Activated CD8-positive, alpha-beta T cell treated with anti-CD3 and anti-CD28 coated beads for 36 hours (primary cell): ENCODE measurements around the gene POLG. TPM values are rescaled to one million over a fixed set of nuclear protein-coding genes. Genes with fewer than 3 reads are reported as not detected.

Experiments used
- ATAC-seq: fragments of 200-7000 bp; cut with Tn5 transposase; one replicate; pipeline ENCODE4 v1.10.0; 2021; ENCODE audit warnings: mild to moderate bottlenecking, moderate library complexity
- CTCF ChIA-PET: fragments of 350-600 bp; sonication (Branson Sonifier 250); formaldehyde crosslinking; loops from one replicate; lab custom pipeline; 2021; ENCODE audit warnings: antibody characterized with exemption; lab: Charles Lee
- POLR2A ChIA-PET: fragments of 350-600 bp; sonication (Branson Sonifier 250); formaldehyde crosslinking; loops from one replicate; lab custom pipeline; 2021; ENCODE audit warnings: antibody characterized with exemption; lab: Charles Lee
- DNase-seq: peaks from one replicate; pipeline ENCODE4 v3.0.0-alpha.2; 2020
- H3K27ac Mint-ChIP-seq: one replicate; pipeline ENCODE4 v1.8.0; 2021; ENCODE audit warnings: mild to moderate bottlenecking, mixed read lengths
- H3K27me3 Mint-ChIP-seq: one replicate; pipeline ENCODE4 v1.8.0; 2021; ENCODE audit warnings: mixed read lengths
- H3K36me3 Mint-ChIP-seq: one replicate; pipeline ENCODE4 v1.8.0; 2021; ENCODE audit warnings: low read depth, mixed read lengths
- H3K4me1 Mint-ChIP-seq: one replicate; pipeline ENCODE4 v1.8.0; 2021; ENCODE audit warnings: low read depth, mixed read lengths
- H3K4me3 Mint-ChIP-seq: one replicate; pipeline ENCODE4 v1.8.0; 2021; ENCODE audit warnings: mild to moderate bottlenecking, moderate library complexity, mixed read lengths
- H3K9me3 Mint-ChIP-seq: one replicate; pipeline ENCODE4 v1.8.0; 2021; ENCODE audit warnings: mixed read lengths
- intact Hi-C: fragments of 100-400 bp; cut with micrococcal nuclease; formaldehyde crosslinking; loops from one replicate; pipeline ENCODE4 v1.10.0; 2022
- total RNA-seq, 2 experiments: library from RNA; stranded (reverse); gene quantifications; one replicate each; pipeline ENCODE4 v1.2.3, GENCODE V29; 2021
- TF ChIP-seq, protein P1 (sequence below): fragments of 200-600 bp; IDR thresholded peaks from one replicate; pipeline ENCODE4 v1.8.0; 2022; ENCODE audit warnings: antibody characterized with exemption, mild to moderate bottlenecking

Gene POLG
- total RNA-seq, result 100 to 1,000 TPM; 101 to 106 TPM

DNA sequence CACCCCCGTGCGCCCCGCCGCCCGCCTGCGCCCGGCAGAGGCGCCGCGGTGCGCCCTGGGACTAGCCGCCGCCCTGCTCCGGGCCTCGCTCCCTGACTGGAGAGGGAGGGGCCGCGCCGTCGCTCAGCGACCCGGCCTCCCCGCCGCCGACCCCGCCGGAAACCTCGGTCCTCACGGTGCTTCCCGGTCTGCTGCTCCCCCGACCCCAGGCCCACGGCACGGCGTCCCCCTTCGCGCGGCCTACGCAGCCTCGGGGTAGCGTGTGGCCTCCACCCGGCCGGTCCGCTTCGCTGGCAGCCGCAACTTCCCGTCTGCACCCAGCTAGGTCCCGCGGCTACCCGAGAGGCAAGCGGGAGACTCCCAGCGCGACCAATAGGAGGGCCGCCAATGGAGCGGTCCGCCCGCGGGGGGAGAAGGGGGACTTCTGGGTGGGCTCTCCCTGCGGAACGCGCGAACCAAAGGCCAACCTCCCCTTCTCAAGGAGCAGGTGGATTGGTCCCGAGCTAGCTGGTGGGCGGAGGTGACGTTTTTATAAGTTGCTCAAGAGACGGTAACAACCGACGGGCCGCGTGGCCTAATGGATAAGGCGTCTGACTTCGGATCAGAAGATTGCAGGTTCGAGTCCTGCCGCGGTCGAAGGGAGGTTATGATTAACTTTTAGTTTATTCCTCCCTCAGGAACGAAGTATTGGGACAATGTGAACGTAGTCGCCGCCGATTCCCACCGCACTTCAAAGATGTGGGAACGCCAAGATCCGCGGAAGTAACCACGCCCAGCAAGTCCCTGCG is at the start of gene POLG:
Gene POLG, minus strand, starts transcription at position 315 of the 788 bp plus-strand sequence. CDS start 1,070 bp downstream, outside the sequence.
- peaks cover 42% of the 10 kb centered on the region for H3K36me3 Mint-ChIP-seq
- peaks cover 2% of the 10 kb centered on the region for H3K27me3 Mint-ChIP-seq
- TF ChIP-seq, protein P1, sequence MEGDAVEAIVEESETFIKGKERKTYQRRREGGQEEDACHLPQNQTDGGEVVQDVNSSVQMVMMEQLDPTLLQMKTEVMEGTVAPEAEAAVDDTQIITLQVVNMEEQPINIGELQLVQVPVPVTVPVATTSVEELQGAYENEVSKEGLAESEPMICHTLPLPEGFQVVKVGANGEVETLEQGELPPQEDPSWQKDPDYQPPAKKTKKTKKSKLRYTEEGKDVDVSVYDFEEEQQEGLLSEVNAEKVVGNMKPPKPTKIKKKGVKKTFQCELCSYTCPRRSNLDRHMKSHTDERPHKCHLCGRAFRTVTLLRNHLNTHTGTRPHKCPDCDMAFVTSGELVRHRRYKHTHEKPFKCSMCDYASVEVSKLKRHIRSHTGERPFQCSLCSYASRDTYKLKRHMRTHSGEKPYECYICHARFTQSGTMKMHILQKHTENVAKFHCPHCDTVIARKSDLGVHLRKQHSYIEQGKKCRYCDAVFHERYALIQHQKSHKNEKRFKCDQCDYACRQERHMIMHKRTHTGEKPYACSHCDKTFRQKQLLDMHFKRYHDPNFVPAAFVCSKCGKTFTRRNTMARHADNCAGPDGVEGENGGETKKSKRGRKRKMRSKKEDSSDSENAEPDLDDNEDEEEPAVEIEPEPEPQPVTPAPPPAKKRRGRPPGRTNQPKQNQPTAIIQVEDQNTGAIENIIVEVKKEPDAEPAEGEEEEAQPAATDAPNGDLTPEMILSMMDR, result no peak
- ATAC-seq (peak; percentile 93), DNase-seq (peak; percentile 98)
- POLR2A ChIA-PET, result interaction anchor here (0.6 to 11.7 kb wide), 6 partner anchors 10 to 222 kb away, joined by 3 to 128 read pairs (median 3); no protein-coding TSS in a partner anchor
- peak within 1 kb of the TSS; percentile 80 for H3K27ac Mint-ChIP-seq
- CTCF ChIA-PET, result interaction anchor here (1.2 to 12.7 kb wide), 4 partner anchors 22 to 160 kb away, joined by 3 to 116 read pairs (median 8); partner anchors contain the start of gene FANCI
- H3K4me3 Mint-ChIP-seq, result peak within 1 kb of the TSS; percentile 78
- no peaks in the 10 kb centered on the region for H3K9me3 Mint-ChIP-seq
- intact Hi-C loops, result no loop called here
- H3K4me1 Mint-ChIP-seq, result peaks cover 60% of the 10 kb centered on the region

DNA sequence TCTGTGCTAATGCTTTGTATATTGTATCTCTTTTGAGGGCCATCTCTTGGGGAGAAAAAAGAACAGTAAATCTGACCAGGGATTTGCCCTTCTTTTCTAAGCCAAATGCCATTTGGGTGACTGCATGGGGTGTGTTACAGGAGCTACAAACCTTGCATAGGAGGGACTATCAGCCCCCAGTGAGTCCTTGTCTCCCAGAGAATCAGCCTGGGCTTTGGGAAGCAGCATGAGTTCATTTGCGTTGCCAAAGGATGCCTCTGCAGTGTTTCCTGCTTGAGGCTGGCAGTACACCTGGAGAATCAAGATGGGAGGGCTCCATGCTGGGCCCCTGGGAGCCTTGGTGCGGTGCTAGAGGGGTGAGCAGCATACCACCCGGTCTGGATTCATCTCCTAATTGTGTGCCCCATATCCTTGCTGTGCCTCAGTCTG is 49.6 kb upstream of the POLG start:
- DNase-seq, result no peak
- Mint-ChIP-seq H3K9me3 (no peaks in the 10 kb centered on the region), H3K27me3 (peaks cover 34% of the 10 kb centered on the region), H3K4me1 (peaks cover 2% of the 10 kb centered on the region), H3K4me3 (no peak overlapping the region), H3K27ac (no peak overlapping the region), H3K36me3 (no peaks in the 10 kb centered on the region)
- TF ChIP-seq, protein P1, result no peak
- CTCF ChIA-PET, result interaction anchor here (14.0 kb wide), 1 partner anchor 26 kb away, joined by 165 read pairs; no protein-coding TSS in a partner anchor
- no peak for ATAC-seq
- intact Hi-C loops, result no loop called here
- POLR2A ChIA-PET, result no interaction called here

DNA sequence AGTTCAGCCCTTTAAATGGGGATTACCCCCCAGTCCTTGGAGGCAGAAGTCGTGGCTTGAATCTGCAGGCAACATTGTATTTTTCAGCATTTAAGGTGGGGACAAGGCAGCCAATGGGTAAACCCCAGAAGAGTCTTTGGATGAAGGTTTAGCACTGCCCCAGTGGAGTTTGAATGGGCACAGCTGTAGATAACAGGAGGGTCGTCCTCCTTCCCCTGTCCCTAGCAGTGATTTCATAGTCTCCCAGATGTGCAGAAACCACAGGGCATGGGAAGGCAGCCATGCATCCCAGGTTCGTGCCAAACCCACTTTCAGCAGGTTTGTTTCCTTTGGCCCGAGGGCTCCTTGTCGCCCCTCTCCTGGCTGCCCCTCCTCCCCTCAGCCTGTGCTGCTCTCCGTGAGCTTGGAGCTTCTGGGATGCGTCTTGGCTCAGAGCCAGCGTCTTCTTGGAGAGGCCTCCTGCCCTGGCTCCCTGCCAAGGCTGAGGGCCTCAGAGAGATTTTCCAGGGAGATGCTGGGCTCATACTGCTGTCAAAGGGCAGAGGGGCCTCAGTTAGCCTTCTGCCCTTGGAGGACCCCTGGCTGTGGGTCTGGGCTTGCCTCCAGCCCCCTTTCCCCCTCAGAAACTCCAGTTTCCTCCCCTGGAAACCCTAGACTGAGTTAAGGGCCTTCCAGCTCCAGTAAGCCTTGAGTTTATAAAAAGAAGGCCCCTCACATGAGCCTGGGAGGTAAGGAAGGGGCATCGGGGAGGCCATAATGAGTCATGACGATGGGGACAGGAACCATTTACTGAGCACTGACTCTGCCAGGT is 48.9 kb upstream of the POLG start:
- ATAC-seq (no peak), DNase-seq (no peak)
- no peaks in the 10 kb centered on the region for H3K36me3 Mint-ChIP-seq
- CTCF ChIA-PET, result interaction anchor here (14.0 kb wide), 1 partner anchor 25 kb away, joined by 165 read pairs; no protein-coding TSS in a partner anchor
- H3K4me3 Mint-ChIP-seq, result no peak overlapping the region
- intact Hi-C loops, result no loop called here
- TF ChIP-seq, protein P1, result no peak
- H3K4me1 Mint-ChIP-seq, result peaks cover 2% of the 10 kb centered on the region
- POLR2A ChIA-PET, result interaction anchor here (1.0 kb wide), 1 partner anchor 17 kb away, joined by 3 read pairs; no protein-coding TSS in a partner anchor
- no peak overlapping the region for H3K27ac Mint-ChIP-seq
- no peaks in the 10 kb centered on the region for H3K9me3 Mint-ChIP-seq
- peaks cover 31% of the 10 kb centered on the region for H3K27me3 Mint-ChIP-seq

DNA sequence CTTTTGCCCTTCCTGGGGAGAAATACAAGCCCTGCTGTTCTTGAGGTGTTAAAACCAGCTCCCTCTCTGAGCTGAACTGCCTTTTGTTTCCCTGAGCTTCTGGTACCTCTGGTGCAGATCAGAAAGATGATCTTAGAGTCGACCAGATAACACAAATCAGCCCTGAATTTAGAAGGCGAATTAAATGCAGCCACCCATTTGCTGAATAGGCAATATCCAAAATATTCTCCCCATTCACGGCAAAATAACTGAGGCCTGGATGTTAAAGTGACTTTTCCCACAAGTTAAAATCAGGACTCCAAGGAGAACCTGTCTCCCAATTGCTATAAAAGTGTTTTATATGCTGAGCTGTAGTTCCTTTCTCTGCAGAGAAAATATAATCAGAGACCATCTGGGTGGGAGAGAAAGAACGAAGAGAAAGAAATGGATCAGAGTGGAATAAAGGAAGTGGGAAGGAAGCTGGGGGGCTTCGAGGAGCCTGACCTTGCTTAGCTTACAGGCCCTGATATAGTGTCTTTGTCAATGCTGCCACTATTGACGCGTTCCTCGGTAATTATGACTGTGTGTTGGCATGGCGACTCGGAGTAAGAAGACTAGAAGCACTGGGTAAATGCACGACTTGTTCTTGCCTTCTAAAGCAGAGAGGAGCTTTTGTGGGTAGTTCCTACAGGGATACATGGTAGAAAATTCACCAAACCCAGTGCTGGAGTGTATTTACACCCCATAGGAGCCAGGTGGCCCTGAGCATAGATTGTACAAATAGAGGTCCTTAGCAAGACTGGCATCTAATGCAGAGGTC is 47.5 kb upstream of the POLG start:
- ATAC-seq, result no peak
- ChIA-PET CTCF (interaction anchor here (0.8 to 14.0 kb wide), 2 partner anchors 23 to 27 kb away, joined by 3 to 165 read pairs; no protein-coding TSS in a partner anchor), POLR2A (interaction anchor here (1.0 kb wide), 1 partner anchor 16 kb away, joined by 3 read pairs; no protein-coding TSS in a partner anchor)

More for the DNA sequence above, 47.5 kb upstream of the POLG start:
- Mint-ChIP-seq H3K4me1 (peaks cover 12% of the 10 kb centered on the region), H3K27me3 (peaks cover 43% of the 10 kb centered on the region), H3K27ac (no peak overlapping the region), H3K9me3 (no peaks in the 10 kb centered on the region), H3K36me3 (no peaks in the 10 kb centered on the region), H3K4me3 (no peak overlapping the region)
- TF ChIP-seq, protein P1, result no peak
- intact Hi-C loops, result no loop called here
- no peak for DNase-seq
